NCI-H128 (cell line): ENCODE measurements around the gene TSHR.

Experiments used
- DNase-seq: peaks from one replicate; lab custom pipeline; 2025; ENCODE audit not compliant: unreplicated experiment; lab: John Stamatoyannopoulos, UW

The TSHR gene

GRCh38 chr14:81127785-81128184, 172.4 kb downstream of the TSHR start:
- DNase-seq = no peak

DNA sequence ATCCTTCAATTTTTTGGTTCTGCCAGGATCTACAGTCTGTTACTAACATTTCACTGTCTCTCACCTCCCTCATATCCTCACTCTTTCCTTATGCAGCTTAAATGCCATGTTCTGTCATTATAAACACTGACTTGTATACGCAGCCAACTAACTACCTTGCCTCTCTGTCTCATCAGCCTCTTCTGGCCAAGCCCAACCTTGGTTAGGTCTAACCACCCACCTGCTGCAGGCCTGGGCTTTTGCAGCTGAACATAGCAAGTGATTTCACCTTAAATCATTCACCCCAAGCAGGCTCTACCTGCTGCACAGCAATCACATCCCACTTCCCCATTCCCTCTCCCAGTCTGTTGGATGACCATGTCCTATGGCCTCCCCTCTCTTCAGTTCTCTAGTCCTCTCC, 173.8 kb downstream of the TSHR start:
- DNase-seq = no peak

GRCh38 chr14:81132468-81132867, 177.0 kb downstream of the TSHR start:
- DNase-seq = peak; percentile 85

DNA sequence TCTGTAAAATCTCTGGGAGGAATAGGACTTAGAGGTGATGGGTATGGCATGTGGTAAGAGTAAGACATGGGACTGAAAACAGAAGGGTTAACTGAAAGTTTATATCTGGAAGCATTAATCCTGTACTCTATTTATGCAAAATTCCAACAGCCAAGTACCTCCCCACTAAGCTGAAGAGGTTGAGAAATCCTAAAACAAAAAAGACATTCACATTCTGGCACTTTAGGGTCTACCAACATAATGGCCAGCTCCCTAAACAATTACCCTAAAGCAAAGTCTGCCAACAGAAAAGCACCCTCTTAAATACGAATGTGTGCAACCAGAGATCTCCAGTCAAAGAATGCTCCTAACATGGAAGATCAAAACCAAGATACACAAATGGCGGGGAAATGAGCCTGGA, 178.0 kb downstream of the TSHR start:
- DNase-seq = no peak

DNA sequence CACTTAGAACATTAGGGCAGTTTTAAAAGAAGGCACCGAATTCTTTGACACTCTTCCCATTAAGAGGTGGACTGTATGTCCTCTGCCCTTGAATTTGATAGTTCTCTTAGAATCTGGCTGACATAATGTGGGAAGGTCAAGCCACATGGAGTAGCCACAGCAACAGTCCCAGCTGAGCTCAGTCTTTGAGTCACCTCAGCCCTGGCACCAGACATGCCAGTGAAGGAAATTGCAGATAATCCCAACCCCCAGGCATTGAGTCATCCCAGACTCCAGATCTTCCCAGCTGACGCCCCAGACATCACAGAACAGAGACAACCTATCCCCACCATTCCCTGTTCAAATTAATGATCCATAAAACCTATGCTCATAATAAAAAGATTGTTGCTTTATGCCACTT, 181.9 kb downstream of the TSHR start:
- no peak for DNase-seq

- no peak for DNase-seq
These were observed 183.0 kb downstream of the TSHR start for GRCh38 chr14:81138429-81138828.

DNA sequence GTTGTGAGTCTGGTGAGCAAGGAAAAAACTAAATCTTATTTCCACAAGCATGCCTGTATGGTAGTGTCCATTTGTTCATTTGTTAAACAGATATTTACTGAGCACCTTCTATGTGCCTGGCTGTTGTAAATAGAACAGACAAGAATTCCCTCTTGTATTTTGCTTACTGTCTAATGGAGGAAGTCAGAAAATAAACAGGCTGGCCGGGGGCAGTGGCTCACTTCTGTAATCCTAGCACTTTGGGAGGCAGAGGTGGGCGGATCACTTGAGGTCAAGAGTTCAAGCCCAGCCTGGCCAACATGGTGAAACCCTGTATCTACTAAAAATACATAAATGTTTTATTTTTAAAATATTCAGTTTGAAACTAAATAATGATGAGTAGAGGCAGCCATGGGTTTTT, 186.0 kb downstream of the TSHR start:
- DNase-seq = no peak

GRCh38 chr14:81143793-81144192, 188.4 kb downstream of the TSHR start:
- DNase-seq = no peak

DNA sequence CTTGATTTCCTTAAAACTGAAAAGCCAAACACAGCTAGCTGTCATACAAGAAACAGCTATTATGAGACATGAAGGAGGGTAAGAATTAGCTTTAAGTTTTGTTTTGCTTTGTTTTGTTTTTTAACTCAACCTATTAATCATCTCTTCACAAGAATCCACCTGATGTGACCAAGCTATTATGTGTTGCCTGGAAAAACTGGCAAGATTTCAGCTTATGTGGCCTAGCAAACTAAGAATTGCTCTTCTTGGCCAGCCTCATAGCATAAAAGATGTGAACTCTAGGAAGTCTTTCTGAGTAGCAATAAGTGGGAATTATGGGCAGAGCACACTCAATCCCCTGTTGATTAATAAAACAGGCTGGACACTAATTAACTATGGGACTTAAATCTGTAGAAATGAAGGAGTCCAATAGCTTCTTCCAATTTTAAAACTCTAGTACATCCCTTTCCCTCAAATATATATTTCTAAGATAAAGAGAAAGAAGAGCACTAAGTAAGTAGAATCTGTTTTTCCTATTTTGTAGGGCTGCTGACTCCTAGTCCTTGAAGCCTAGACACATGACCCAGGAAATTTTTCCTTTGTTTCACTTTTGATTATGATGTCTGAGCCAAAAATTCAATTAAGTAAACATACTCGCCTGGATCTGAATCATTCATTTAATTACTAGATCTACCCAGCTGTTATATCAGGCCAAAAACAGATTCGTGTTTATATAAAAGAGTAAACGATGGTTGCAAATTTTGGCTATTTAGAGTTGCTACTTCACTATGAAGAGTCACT, 189.6 kb downstream of the TSHR start:
- no peak for DNase-seq

DNA sequence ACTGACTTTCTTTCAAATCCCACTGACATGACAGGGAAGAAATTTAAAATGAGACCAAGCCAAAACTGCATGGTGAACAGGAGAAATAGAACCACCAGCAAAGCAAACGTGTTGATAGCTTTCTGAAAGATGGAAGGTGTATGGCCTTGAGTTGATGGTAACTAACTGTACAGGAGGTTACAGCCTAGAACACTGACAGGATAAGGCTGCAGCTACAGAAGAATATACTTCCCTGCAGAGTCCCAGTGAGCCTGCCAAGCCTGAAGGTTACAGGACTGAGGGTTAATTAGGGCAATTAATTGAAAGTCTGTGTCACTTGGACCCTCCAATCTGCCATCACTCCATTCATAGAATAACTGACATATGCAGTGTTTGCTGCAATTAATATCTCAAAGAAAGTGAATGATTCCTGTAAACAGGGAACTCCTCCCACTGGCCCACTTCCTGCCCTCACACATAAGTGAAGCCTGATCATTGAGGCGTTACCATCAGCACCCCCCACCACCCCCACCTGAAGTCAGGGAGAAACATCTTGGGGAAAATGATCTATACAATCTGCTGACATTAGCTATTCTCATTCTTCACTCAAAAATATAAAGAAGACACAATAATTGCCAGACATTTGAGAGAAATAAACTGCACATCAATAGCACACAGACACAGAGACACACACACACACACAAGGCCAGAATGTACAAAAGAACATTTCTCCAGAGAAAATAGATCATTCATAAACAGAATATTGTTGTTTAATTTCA, 191.9 kb downstream of the TSHR start:
- DNase-seq = no peak

DNA sequence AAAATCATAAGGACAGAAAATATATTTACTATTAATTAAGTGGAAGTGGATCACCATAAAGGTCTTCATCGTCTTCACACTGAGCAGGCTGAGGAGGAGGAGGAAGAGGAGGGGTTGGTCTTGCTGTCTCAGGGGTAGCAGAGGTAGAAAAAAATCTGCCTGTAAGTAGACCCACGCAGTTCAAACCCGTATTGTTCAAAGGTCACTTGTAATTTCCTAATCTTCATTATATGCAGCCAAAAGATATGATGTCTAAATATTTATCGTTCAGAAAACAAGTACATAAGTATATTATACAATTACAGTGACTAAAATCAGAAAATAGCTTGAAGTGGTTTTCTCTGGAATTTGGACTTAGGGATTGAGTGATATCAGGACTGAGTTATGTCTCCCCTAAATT, 193.2 kb downstream of the TSHR start:
- no peak for DNase-seq

GRCh38 chr14:81153187-81153586, 197.8 kb downstream of the TSHR start:
- no peak for DNase-seq

DNA sequence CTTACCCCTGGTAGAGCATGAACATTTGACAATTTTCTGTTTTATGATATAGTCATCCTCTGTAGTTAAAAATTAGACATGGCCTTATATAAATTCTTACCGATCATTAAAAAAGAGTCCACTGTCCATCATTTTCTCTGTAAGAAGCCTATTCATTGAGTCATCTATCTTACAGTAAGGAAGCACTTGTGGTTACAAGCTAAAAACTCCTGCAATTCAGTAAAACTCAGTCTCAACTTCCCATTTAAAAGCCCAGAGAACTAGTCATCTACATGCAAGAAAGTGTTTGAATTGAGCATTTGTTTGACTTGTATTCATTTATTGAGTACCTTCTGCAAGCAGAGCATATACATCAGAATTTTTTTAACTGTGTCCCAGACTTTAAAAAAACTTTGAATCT, 202.0 kb downstream of the TSHR start:
- DNase-seq = no peak

GRCh38 chr14:81161088-81161487, 205.7 kb downstream of the TSHR start:
- DNase-seq = no peak

DNA sequence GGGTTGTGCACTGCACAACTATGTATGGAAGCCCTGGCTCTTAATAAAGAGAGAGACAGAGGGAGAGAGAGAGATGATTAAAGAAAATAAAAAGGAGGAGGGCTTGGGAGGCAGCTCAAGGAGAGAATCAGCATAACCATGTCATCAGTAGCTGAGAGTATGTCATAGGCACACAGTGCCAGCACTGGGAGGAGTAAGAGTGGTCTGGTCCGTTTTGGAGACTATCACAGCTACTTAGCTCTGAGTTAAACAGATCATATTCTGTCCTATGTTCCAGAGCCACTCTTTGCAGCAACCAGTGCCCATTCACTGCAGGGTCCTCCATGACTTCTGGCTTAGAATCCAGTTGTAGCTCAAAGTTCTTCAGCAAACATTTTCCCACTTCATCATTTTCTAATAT, 206.3 kb downstream of the TSHR start:
- no peak for DNase-seq

GRCh38 chr14:81162941-81163340, 207.5 kb downstream of the TSHR start:
- DNase-seq = no peak

DNA sequence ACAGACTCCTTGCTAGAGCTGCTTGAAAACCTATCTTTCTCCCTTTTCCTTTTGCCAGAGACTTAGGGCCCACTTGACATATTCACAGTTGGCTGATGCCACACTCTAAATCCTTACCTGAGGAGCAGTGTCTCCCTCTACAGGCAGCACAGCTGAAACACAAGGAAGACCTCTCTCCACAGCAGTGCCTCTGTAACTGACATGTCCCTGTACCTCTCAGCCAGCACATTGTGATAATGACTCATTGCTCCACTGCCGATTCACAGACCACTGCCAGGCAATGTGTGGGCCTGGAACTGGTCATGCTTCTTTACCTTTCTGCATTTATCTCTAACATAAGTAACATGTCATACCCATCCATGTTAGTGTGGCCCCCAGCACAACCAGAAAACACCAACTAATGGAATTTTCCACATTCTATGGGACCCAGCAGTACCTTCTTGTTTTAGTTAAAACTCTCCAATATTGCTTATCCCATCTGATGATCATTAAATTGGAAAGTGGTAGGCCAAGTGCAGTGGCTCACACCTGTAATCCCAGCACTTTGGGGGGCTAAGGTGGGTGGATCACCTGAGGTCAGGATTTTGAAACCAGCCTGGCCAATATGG, 208.8 kb downstream of the TSHR start:
- peak; percentile 64 for DNase-seq

DNA sequence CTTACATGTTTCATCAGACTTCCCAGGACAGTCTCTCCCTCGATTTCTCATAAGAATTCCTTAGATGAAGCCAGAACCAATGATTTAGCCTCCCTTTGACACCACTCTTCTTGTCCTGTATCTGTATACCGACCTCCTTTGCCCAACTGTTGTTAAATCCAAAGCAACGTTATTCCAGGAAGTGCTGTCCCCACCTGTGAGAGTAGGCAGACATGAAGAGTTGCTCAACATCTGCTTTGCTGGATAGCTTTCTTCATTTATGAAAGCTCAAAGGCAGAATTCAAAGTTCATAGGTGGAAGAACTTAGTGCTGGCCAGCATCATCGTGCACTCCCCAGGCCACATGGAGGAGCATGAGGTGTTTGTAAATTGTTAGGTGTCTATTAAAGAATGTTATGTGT, 209.8 kb downstream of the TSHR start:
- no peak for DNase-seq

- no peak for DNase-seq
These were observed 210.7 kb downstream of the TSHR start for GRCh38 chr14:81166121-81166520.

GRCh38 chr14:81169267-81169666, 213.8 kb downstream of the TSHR start:
- no peak for DNase-seq

DNA sequence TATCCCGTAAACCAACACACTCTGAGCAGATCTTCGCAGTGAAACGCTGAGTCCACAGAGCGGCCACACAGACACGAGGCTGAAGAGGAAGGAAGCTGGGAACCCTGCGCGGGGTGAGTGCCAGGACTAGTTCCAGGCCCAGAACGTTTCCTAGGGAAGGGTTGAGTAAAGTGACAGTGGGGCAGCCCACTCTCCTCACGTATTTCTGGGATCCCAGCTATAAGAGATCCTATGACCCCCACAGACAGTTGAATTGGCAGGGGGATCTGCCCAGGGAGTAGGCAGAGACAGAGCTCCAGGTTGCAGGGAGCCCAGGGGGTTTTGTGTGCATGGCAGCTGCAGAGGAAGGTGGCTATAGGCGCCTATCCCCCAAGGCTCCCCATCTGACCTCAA, 214.3 kb downstream of the TSHR start:
- no peak for DNase-seq
